GF-D8 (cell line): ENCODE results near the gene MAPRE3.

Experiments
- DNase-seq: peaks from one replicate; lab custom pipeline; 2025; lab: John Stamatoyannopoulos, UW

MAPRE3 gene

DNA sequence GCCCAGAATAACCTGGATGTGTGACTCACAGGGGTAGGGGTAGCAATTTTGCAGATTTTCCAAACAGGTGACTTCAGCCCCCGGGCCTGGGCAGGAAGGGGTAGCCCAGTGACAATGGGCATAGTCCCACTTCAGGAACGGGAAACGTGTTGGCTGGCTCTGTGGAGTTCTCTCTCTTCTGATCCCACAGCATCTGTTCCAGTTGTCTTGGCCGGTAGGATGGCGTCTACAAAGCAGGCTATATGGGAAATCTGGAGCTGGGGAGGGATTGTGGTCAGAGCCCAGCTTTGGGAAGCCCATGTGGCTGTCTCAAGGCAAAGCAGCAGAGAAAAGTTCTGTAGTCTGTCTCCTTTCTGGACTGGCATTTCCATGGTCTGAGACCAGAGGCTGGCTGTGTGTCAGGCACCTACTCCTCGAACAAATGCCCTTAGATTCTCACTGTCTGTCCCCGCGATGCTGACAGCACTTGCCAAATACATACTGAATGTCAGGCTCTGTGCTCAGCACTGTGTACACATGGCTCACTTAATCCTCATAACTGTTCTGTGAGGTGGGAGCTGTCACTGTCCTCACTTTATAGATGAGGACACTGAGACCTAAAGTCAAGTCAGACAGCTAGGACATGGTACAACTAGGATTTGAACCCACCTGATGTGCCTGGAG lies 44.5 kb downstream of the MAPRE3 start:
- DNase-seq, result no peak

DNA sequence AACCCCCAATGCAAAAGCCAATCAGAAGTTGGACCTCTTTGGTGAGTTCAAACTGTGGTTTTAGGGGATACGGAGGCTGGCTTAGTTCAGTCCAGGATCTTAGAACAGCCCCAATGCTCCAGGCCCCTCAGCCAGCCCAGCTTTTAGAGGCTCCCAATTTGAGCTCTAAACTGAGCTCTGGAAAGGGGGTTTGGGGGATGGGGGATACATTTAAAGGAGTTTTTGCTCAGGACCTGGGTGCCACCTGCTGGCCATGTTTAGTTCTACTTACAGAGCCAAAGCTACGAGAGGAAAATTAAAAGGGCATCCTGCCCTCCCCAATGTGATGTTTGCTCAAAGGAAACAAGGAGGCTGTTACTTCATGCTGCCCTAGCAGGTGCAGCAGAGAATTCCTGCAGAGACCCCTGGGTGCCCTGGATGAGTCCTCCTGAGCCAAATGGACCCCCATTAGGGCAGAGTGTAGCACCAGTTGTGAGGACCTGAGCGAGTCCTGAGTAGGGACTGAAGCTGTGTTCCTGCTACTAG lies 46.4 kb downstream of the MAPRE3 start:
- no peak for DNase-seq

DNA sequence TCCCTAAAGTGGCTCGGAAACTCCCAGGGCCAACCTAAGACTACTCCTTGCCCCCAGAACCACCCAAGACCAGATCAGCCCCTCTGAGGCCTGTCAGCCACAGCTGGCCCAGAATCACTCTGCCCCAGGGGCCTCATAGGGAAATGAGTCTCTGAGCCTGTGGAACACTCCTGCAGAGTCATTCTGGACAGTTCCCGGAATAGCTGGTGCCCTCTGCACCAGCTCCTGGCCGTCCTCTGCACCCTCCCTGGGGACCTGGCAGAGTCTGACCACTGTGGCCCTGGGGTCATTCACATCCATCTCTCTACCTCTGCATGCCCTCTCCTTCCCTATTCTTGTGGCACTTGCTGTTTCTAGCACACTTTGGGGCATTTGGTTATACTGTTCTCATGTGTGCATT lies 47.7 kb downstream of the MAPRE3 start:
- DNase-seq, result no peak

DNA sequence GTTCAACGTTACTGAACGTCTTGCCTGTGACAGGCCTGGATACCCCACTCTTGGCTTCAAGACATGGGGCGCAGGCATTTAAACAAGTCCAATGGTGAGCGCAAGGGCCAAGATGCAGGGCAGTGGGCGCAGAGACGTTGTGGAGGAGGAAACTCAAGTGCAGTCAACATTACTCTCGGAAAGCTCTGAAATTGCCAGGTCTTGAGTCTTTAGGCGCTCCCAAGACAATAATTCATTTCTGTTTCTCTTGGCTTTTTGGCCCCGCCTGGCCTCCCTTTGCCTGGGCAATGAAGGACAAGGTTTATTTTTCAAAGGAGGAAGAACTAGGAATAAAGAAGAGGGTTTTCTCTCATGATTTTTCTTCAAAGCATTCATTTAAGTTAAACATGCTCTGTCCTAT lies 49.0 kb downstream of the MAPRE3 start:
- no peak for DNase-seq

DNA sequence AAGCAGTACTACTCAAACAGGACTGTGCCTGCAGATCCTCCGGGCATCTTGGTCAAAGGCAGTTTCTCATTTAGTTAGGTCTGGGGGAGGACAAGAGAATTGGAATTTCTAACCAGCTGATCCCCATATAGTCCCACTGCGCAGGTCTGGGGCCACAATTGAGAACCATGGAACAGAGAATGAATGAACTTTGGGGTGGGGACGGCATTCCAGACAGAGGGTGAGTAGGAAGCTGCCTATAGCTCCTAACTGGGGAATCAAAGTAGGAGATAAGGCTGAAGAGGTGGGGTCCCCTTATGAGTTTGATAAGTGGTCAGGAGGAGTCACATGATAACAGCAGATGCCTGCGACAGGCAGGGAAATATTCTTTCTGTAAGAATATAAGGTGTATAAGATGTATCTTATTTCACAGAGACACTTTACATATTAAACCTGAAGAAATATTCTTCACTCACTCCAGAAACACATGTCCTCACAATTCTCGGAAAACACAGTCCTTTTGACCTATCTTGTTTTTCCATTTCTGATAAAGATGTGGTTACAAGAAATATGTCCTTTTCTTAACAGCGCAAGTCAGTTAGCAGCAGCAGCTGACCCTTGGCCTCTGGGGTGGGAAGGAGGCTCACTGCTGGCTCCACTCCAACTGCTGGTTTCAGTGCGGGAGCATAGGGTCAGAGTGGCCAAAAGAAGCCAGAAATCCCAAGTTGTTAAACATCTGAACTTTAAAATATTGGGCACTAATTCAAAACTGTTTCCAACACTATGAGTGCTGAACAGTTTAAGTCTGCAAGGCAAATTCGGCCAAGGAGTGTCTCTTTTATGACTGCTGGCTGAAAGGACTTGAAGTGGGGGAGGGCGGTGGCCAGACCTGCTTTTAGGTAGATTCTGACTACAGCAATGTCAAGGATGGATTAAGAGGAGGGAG lies 49.8 kb downstream of the MAPRE3 start:
- no peak for DNase-seq

DNA sequence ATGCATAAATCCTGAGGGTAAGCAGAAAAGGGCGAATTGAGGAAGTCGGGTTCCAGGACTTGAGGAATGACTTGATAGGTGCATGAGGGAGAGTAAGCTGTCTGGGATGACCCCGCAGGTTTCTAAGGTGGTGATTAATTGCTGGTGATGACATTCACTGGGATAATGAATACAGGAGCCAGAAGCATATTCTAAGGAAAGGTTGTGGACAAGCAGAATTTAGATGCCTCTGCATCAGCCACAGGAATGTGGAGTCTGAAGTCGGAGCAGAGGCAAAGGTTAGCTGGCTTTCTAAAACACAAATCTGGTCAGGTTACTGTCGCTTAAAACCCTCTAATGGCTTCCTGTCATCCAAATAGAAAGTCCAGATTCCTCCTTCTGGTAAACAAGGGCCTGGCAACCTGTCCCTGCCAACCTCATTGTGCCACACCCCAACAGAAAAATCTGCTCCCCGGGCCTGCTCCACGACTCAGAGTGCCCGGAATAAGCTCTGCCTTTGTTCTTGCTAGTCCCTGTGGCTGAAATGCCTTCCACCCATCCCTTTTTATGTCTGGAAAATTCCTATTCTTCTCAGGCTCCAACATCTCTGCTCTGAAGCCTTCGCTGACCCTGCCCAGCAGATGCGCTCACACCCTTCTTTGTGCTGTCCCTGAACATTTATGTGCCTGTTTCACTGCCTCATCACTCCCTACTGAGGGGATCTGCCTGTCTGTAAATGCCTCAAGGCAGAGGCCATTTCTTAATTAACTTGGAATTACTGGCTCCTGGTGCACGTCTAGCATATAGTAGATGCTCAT lies 51.0 kb downstream of the MAPRE3 start:
- no peak for DNase-seq

DNA sequence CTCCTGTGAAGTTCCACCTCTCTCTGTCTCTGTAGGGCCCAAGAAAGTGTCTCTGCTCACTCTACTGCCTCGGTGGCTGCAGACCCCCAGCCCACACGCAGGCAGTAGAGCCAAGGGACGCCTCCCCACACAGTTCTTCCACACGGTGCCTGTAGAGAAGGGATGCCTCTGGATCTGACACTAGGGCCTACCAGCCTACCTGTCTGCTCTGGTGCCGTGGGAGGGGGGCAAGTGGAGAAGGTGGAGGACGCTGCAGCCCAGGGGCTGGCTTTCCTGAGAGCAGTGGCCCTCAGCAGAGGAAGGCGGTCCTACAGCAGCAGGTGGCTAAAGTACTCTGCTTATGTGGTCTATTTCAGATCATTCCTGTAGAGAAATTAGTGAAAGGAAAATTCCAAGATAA lies 53.3 kb downstream of the MAPRE3 start:
- DNase-seq, result no peak

DNA sequence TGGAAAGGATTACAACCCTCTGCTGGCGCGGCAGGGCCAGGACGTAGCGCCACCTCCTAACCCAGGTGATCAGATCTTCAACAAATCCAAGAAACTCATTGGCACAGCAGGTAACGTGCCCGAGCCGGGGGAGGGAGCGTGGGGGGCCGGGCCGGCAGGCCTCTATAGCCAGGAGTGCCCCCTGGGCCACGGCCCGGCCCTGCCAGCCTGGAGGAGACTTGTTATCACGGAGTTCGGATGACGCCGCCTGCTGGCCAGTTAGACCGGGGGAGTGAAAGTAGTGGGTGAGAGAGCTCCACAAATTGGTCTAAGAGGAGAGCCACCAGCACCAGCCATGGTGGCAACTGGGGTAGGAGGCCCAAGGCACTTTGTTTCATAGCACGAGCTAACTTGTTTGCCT lies 53.8 kb downstream of the MAPRE3 start:
- no peak for DNase-seq

DNA sequence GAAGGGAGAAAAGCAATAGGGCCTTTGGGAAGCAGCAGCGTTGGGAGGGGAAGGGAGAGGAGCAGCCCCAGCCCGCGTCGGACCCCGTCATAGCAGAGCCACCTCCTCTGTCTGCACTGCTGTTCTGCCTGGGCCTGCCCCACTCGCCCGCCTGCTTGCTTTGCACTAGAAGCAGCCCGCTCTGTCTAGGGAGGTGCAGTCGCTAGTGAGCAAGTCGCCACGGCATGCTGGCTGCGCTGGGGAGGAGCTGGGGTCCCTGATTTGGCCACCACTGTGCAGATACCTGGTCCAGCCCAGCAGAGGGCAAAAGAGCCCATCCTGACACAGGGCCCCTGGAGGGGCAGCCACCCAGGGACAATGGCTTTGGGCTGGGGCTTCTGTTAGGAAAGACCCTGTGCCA lies 54.4 kb downstream of the MAPRE3 start:
- DNase-seq, result no peak

DNA sequence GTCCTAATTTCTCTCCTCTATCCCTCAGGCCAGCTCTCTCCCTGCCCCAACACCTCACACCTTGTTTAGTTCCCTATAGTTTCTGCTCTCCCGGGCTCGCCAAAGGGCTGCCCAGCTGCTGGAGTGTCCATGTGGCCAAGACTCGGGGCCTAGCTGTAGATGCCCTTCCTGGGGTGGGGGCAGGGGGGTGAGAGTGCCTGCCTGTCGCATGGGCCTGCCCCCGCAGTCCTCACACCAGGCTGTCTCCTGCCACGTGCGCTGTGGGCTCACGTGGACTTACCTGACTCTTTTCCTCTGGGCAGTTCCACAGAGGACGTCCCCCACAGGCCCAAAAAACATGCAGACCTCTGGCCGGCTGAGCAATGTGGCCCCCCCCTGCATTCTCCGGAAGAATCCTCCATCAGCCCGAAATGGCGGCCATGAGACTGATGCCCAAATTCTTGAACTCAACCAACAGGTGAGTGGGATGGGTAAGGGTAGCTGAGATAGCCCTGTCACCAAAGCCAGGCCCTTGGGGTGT lies 54.9 kb downstream of the MAPRE3 start:
- no peak for DNase-seq

DNA sequence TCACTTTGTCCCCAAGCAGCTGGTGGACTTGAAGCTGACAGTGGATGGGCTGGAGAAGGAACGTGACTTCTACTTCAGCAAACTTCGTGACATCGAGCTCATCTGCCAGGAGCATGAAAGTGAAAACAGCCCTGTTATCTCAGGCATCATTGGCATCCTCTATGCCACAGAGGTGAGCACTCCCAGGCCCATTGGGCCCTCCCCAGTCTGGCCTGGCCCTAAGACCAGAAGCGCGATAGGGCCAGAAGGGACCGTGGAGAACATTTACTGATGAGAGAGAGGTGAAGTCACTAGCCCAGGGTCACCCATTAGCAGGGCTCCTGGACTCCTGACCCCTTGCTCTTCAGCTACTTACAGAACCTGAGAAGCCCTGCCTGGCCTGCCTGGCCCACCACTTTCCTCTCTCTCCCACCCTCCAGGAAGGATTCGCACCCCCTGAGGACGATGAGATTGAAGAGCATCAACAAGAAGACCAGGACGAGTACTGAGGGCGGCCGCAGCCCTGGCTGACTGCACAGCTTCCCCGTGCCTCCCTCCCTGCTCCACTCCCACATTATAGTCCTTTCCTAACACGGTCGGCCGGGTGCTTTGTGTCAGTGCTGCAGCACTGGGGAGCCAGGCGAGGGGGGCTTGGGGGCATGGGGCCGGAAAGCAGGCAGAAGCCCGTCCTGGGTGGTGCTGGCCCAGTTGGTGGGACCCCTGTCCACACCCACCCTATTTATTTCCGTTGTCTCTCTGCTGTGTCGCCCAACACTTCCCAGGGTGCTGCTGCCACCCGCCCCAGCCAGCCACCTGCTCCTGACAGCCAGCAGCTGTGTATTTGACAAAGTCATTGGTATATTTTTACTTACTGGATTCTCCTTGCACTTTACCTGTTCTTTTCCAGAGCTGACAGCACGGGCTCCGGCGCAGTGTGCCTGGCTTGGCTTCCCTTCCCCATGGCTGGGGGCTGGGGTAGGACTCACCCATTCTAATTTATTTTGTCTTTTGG lies 55.7 kb downstream of the MAPRE3 start:
- no peak for DNase-seq

DNA sequence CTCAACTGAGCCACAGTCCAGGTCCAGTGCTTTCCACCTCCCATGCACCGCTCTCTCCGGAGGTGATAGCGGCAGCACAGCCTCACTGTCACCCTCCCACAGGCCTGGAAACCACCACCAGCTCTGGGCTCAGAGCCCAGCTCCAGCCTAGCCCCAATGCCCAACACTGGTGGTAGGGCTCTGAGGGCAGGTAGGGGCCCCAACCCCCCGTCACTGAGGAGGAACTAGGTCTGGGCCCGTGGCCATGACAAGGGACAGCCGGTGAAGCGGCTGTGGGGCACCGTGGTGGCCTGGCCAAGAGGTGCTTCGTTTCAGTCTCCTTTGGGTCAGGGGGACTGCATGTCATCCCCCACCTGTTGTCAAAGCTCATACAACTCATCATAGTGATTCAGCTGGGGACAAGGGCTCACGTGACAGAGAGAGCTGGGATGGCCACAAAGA lies 56.8 kb downstream of the MAPRE3 start:
- no peak for DNase-seq

DNA sequence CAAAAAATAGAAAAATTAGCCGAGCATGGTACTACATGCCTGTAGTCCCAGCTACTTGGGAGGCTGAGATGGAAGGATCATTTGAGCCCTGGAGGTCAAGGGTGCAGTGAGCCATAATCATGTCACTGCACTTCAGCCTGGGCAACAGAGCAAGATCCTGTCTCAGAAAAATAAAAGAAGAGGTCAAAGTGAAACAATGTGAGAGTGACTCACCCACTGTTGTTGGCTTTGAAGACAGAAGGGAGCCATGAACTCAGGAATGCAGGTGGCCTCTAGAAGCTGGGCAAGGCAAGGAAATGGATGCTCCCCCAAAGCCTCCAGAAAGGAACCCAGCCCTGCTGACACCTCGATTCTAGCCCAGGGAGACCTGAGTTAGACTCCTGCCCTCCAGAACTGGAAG lies 58.6 kb downstream of the MAPRE3 start:
- no peak for DNase-seq

DNA sequence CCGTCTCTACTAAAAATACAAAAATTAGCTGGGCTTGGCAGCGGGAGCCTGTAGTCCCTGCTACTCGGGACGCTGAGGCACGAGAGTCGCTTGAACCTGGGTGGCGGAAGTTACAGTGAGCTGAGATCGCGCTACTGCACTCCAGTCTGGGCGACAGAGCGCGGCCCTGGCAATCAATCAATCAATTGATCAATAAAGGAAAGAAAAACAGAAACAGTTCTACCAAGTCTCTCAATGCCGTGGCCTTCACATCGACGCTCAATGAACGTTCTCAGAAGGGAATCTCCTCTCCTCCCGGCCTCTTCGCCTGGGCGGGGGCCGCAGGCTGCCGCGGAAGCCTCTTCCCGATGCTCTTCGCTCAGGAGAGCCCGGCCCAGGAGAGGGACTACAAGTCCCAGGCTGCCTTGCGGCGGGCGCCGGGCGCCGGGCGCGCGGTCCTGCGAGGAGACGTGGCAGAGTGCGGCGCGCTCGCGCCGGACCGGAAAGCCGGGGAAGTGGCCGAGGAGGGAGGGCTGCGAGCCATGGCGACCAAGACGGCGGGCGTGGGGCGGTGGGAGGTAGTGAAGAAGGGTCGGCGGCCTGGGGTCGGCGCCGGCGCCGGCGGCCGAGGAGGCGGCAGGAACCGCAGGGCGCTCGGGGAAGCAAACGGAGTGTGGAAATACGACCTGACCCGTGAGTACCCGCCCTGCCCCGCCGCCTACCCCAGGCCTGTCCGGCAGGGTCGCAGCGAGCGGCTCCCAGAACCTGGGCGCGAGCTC lies 62.2 kb downstream of the MAPRE3 start, which contains the start of gene TMEM214:
TMEM214 (plus strand) TSS at position 471 of the 758 bp plus-strand sequence; CDS start at position 522, 51 bp downstream.
- DNase-seq, result peak; percentile 53

DNA sequence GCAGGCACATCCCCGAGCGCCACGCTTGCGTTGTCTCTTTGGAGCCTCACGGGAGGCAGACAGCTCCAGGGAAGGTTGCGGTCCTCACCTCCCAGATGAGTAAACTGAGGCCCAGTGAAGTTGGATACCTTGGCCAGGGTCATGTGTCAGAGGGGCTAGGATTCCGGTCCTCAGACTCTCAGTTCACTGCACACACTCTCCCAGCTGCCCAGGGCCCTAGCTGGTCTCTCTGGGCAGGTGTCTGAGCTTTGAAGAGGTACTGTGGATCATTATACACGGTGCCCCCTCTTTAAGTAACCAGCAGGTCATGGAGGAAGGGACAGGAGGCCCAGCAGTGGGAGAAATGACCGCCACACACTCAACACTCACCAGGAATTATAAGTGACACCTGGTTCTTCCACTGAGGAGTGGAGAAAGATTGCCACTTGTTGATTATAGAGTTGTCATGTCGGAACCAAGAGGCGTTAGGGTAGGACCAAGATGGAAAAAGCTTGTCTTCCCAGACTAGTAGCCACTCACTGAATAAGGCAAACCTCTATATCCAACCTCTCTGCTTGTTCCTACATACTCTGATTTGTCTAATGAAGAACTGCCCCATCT lies 62.9 kb downstream of the MAPRE3 start:
- no peak for DNase-seq

DNA sequence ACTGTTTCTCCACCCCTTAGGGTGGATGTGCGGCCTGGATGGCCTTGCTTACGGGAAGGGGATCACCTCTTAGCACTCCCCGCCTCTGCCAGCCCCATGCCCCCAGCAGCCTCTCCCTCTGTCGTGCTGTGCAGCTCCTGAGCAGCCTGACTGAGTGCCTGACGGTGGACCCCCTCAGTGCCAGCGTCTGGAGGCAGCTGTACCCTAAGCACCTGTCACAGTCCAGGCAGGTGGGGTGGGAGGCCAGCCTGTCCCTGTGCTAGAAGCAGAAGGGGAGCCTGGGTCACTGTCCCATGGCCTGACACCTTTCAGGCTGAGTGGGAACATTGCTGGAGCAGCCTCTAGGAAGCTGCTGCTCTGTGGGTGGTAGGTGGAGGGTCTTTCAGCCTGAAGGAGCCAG lies 67.6 kb downstream of the MAPRE3 start:
- no peak for DNase-seq

DNA sequence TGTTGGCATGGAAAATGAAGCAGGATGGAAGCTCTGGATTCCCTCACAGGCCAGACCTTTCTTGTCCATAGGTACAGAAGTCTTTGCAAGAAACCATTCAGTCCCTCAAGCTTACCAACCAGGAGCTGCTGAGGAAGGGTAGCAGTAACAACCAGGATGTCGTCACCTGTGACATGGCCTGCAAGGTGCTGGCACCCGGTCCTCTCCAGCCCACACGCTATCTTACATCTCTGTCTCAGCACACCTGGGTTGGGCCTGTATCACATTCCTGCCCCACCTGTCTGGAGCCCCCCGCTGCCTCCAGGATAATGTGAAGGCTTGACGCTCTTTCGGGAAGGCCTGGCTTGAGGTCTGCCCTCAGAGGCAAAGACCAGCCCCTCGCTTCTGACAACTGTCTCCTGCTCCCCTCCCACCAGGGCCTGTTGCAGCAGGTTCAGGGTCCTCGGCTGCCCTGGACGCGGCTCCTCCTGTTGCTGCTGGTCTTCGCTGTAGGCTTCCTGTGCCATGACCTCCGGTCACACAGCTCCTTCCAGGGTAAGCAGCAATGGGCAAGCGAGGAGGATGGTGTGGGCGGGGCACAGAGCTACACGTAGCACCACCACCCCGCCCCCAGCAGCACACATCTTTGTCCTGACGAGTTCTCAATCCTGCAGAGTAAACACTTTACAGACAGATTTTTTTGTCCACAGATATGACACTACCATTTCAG lies 68.3 kb downstream of the MAPRE3 start:
- DNase-seq, result no peak

DNA sequence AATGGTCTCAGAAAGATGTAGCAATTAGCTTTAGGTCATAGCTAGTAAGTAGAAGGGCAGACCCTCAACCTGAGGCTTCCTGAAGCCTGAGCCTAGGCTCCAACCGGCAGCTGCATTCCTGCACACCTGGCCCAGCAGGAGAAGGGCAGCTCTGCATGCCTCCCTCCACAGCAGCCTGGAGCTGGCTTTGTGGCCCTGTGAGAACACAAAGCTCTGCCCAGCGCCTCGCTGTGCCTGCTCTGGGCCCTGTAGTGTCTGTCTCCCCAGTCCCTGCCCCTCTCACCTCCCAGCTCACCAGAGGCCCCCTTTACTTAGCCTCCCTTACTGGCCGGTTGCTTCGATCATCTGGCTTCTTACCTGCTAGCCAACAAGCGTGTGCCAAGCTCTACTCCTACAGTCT lies 69.0 kb downstream of the MAPRE3 start:
- no peak for DNase-seq

DNA sequence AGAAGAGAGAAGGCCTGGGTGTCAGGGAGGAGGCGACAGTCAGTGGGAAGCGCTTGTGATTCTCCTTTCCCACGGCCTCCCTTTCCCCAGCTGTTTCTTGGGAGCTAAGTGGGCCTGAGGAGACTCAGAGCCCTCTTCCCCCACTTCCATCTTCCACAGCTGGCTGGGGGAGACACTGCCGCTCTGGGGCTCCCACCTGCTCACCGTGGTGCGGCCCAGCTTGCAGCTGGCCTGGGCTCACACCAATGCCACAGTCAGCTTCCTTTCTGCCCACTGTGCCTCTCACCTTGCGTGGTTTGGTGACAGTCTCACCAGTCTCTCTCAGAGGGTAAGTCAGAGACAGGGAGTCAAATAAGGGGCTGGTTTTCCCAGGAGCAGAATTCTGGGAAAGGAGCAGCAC lies 69.4 kb downstream of the MAPRE3 start:
- DNase-seq, result no peak
